Stomach (tissue), 9 donors: ENCODE results near the gene CIROP. TPM values are rescaled to one million over a fixed set of nuclear protein-coding genes. Genes with fewer than 3 reads are reported as not detected.
A peak's percentile ranks its signal among the peaks of the same experiment; 100 is the strongest.

Source experiments
- DNase-seq, 2 donors: peaks; one replicate each; pipeline versions ENCODE4 v3.0.0 to v3.0.0-alpha.2; 2013 to 2019
- H3K27ac ChIP-seq, 5 donors: fragments of 200-600 bp in 4 of 5; sonication (generic) in 4 of 5; one replicate each; pipeline ENCODE4 v1.5.1; 2013 to 2019; ENCODE audit warnings: mild to moderate bottlenecking in 1 of 5, moderate library complexity in 1 of 5
- H3K27me3 ChIP-seq, 3 donors: fragments of 200-600 bp; sonication (generic); one replicate each; pipeline ENCODE4 v1.5.1; 2017 to 2019; ENCODE audit warnings: mixed run types in 1 of 3
- H3K36me3 ChIP-seq, 4 donors: fragments of 200-600 bp; sonication (generic); 1 replicate in 3 of 4; 2 replicates in 1 of 4; pipeline ENCODE4 v1.5.1; 2016 to 2019
- H3K4me1 ChIP-seq, 4 donors: fragments of 200-600 bp; sonication (generic); one replicate each; pipeline ENCODE4 v1.5.1; 2016 to 2019
- H3K4me3 ChIP-seq, 4 donors: fragments of 200-600 bp; sonication (generic) in 3 of 4; one replicate each; pipeline ENCODE4 v1.5.1; 2016 to 2019; ENCODE audit warnings: mild to moderate bottlenecking in 1 of 4
- H3K9me3 ChIP-seq, 4 donors: fragments of 200-600 bp; sonication (generic); one replicate each; pipeline ENCODE4 v1.5.1; 2016 to 2019
- EP300 ChIP-seq: sonication (generic); formaldehyde crosslinking; IDR thresholded peaks from one replicate; pipeline ENCODE4 v1.6.1; 2017; ENCODE audit warnings: antibody characterized with exemption
- POLR2A ChIP-seq, 4 donors: fragments of 450-650 bp; IDR thresholded peaks; one replicate each; pipeline ENCODE4 v1.6.1; 2016; ENCODE audit warnings: antibody characterized with exemption in 4 of 4, control low read depth in 2 of 4, mild to moderate bottlenecking in 1 of 4, moderate library complexity in 1 of 4
- POLR2AphosphoS5 ChIP-seq, 3 donors: sonication (generic); formaldehyde crosslinking; IDR thresholded peaks; one replicate each; pipeline ENCODE4 v1.6.1; 2016; ENCODE audit warnings: antibody characterized with exemption in 3 of 3
- WGBS, 5 donors: extraction: QIAGEN DNeasy Blood & Tissue Kit in 3 of 5; methylation state at CpG; one replicate each; pipeline versions ENCODE4 v1.1.5 to v1.1.7; 2013 to 2018; 5-methylcytosine and 5-hydroxymethylcytosine counted together
- intact Hi-C: fragments of 100-400 bp; cut with DNase I; formaldehyde crosslinking; loops from one replicate; pipeline ENCODE4 v1.15.1; 2023; ENCODE audit warnings: low total_unique reads
- polyA plus RNA-seq, 3 donors: library from polyadenylated mRNA; stranded (reverse); fragments of 200-250 nt; gene quantifications; one replicate each; pipeline ENCODE4 v1.2.3, GENCODE V29; 2013
- total RNA-seq, 5 donors: library from RNA; depleted of rRNA; stranded (reverse); fragments of >200 nt; gene quantifications; one replicate each; pipeline versions ENCODE4 v1.1.0 to v1.2.3, GENCODE V29; 2014 to 2016
- TF ChIP-seq, protein P1 (sequence below), 7 experiments: fragments of 450-650 bp in 4 of 7; fragments of 200-600 bp in 3 of 7; sonication (generic) in 3 of 7; IDR thresholded peaks; one replicate each; pipeline ENCODE4 v1.5.1; 2016 to 2019; ENCODE audit warnings: antibody characterized with exemption in 7 of 7, control low read depth in 2 of 7, mild to moderate bottlenecking in 1 of 7
- donor health status: healthy with polysubstance abuse.
- donor health status: Bipolar disorder and iron deficiency.
- donor health status: healthy.

CIROP gene
- total and polyA plus RNA-seq, 8 donors, result not detected

- Histone ChIP-seq H3K4me1 (peaks cover 28 to 76% (median 60%) of the 10 kb centered on the region in 4 donors), H3K27ac (peak within 1 kb of the TSS; percentile 95 to 100 (median 99)), H3K27me3 (no peaks in the 10 kb centered on the region), H3K4me3 (peak within 1 kb of the TSS; percentile 66 to 96 (median 76)), H3K36me3 (peaks cover 12 to 51% (median 49%) of the 10 kb centered on the region in 4 donors), H3K9me3 (no peaks in the 10 kb centered on the region)
- intact Hi-C loops, result no loop called here
- WGBS, 5 donors, result 0 to 1% (median 0%) methylated on average over 45 to 46 of the region's 46 CpGs
- TF ChIP-seq, protein P1, sequence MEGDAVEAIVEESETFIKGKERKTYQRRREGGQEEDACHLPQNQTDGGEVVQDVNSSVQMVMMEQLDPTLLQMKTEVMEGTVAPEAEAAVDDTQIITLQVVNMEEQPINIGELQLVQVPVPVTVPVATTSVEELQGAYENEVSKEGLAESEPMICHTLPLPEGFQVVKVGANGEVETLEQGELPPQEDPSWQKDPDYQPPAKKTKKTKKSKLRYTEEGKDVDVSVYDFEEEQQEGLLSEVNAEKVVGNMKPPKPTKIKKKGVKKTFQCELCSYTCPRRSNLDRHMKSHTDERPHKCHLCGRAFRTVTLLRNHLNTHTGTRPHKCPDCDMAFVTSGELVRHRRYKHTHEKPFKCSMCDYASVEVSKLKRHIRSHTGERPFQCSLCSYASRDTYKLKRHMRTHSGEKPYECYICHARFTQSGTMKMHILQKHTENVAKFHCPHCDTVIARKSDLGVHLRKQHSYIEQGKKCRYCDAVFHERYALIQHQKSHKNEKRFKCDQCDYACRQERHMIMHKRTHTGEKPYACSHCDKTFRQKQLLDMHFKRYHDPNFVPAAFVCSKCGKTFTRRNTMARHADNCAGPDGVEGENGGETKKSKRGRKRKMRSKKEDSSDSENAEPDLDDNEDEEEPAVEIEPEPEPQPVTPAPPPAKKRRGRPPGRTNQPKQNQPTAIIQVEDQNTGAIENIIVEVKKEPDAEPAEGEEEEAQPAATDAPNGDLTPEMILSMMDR (IDR thresholded peaks at IDR 0.05), result no peak
- TF ChIP-seq EP300 (no peak), POLR2AphosphoS5 (IDR thresholded peaks at IDR 0.05) (peak; percentile 86 to 90 (median 88)), POLR2A (IDR thresholded peaks at IDR 0.05) (peak in 2 of 4 donors; percentile 72 to 88)
- DNase-seq, result peak; percentile 100
Measured at GRCh38 chr14:23095196-23096108, 9.3 kb downstream of the CIROP start, which contains the start of gene C14orf119. TSS of gene C14orf119 (plus strand) at chr14:23095505. CDS start at chr14:23097659, 2,154 bp downstream.

DNA sequence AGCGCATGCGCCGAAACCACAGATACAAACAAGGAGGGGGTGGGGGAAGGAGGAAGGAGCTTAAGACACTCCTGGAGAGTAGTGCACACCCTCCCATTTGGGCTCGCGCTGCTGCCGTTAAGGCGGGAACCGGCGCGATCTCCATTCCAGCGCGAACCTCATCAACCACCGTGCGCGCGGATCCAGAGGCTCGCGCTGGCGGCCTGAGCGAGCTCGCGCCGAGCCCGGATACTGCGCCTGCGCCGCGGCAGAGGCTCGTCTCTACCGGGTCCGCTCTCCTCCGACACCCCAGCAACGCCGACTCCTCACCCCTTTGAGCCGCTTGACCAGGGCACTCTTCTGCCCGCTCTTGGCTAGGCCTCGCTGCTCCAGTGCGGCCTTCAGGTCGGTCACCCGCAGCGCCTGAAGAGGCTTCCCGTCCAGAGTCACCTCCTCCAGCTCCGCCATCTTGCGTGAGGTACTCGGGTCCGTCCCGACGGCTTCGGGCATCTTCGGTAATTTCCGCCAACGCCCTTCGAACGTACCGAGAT, 10.1 kb downstream of the CIROP start, which contains the start of gene ACIN1:
ACIN1 (minus strand) TSS at position 471 of the 530 bp plus-strand sequence; CDS start at position 447, 24 bp downstream.
- peak; percentile 75 to 94 for DNase-seq
- H3K4me1 ChIP-seq, result peaks cover 27 to 72% (median 58%) of the 10 kb centered on the region in 4 donors
- H3K9me3 ChIP-seq, result no peaks in the 10 kb centered on the region
- H3K27me3 ChIP-seq, result no peaks in the 10 kb centered on the region
- peak within 1 kb of the TSS; percentile 66 to 96 (median 76) for H3K4me3 ChIP-seq
- TF ChIP-seq POLR2AphosphoS5 (IDR thresholded peaks at IDR 0.05), result peak in 2 of 3 donors; percentile 75 to 90
- TF ChIP-seq EP300, result no peak
- H3K27ac ChIP-seq, result peak within 1 kb of the TSS; percentile 95 to 100 (median 99)
- 0 to 1% (median 0%) methylated on average over 15 to 55 of the region's 55 CpGs for WGBS, 5 donors
- peaks cover 19 to 59% (median 57%) of the 10 kb centered on the region in 4 donors for H3K36me3 ChIP-seq
- intact Hi-C loops, result no loop called here

DNA sequence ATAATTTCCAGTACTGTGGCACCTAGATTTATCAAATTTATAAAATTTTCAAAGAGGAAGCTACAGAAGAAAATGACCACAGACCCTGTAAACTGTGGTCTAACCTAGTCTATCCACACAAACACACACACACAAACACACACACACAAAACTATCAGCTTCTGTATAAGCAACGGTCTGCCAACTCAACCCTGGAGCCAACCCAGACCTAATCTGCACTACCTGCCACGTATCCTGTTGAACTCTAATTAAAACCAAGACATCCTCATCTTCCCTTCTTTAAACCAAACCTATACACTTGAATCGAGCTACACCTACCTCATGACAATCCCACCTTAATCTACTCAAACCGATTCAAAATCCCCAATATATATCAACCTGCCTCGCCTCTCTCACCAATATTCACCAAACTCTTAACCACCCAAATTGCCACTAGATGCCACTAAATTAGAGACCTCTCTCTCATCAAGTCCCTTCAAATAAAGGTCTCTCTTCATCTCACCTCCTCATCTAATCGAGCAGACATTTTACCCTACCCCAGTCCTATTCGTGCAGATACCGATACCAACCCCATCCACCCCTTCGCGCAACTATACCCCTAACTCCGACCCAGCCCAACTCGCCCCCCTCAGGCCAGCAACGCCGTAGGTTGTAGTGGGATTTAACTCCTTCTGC, 10.7 kb downstream of the CIROP start:
- Histone ChIP-seq H3K36me3 (peaks cover 25 to 59% (median 59%) of the 10 kb centered on the region in 4 donors), H3K27me3 (no peaks in the 10 kb centered on the region), H3K4me1 (peaks cover 21 to 66% (median 52%) of the 10 kb centered on the region in 4 donors), H3K27ac (peak overlapping the region; percentile 95 to 100 (median 99)), H3K4me3 (peak overlapping the region; percentile 66 to 96 (median 76)), H3K9me3 (no peaks in the 10 kb centered on the region)
- intact Hi-C loops, result no loop called here
- DNase-seq, result no peak
- TF ChIP-seq, protein P1 (IDR thresholded peaks at IDR 0.05), result no peak
- no peak for TF ChIP-seq POLR2A (IDR thresholded peaks at IDR 0.05)
- no peak for TF ChIP-seq EP300
- no peak for TF ChIP-seq POLR2AphosphoS5 (IDR thresholded peaks at IDR 0.05)
- WGBS, 5 donors, result 0 to 1% (median 0%) methylated on average over 14 of the region's 14 CpGs

DNA sequence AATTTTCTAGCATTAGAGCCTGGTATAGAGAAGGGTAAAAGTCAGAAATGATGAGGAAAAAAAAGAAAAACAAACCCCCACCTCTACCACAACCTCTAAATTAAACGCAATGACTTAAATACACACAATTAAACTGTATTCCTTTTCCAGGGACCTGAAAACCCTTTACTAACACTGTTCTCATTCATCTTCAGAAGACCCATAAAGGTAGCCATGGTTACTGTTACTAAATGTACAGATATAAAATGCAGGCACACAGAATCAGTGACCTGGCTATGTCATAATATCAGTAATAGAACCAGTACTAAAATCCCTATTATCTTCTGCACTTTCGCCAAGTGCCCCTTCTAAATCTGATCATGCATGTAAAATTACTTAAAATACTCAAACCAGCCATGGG, 11.3 kb downstream of the CIROP start:
- intact Hi-C loops, result no loop called here
- TF ChIP-seq POLR2AphosphoS5 (IDR thresholded peaks at IDR 0.05), result no peak
- TF ChIP-seq, protein P1 (IDR thresholded peaks at IDR 0.05), result no peak
- no peak for TF ChIP-seq POLR2A (IDR thresholded peaks at IDR 0.05)
- TF ChIP-seq EP300, result no peak
- peak overlapping the region in 3 of 5 donors; percentile 95 to 100 (median 99) for H3K27ac ChIP-seq

More for the DNA sequence above, 11.3 kb downstream of the CIROP start:
- peak overlapping the region; percentile 66 to 96 (median 76) for H3K4me3 ChIP-seq
- no peaks in the 10 kb centered on the region for H3K27me3 ChIP-seq
- H3K4me1 ChIP-seq, result peaks cover 19 to 60% (median 47%) of the 10 kb centered on the region in 4 donors
- no peak for DNase-seq
- peaks cover 30 to 59% (median 59%) of the 10 kb centered on the region in 4 donors for H3K36me3 ChIP-seq
- 56 to 71% (median 60%) methylated on average over 2 of the region's 2 CpGs for whole genome bisulfite sequencing, 5 donors
- no peaks in the 10 kb centered on the region for H3K9me3 ChIP-seq
